ENCODE data around the gene SIRT5. TPM values are rescaled to one million over a fixed set of nuclear protein-coding genes. Genes with fewer than 3 reads are reported as not detected.

The SIRT5 gene
- polyA plus RNA-seq = 12.3 and 13.5 TPM in 2 replicates

GRCh38 chr6:13574571-13575376 is at the start of gene SIRT5:
SIRT5 (plus strand) TSS chr6:13574601; CDS start chr6:13584111, 9,510 bp downstream.

GRCh38 chr6:13614926-13615791 is 40.8 kb downstream of the SIRT5 start, which contains the start of gene NOL7:
NOL7 (plus strand) TSS chr6:13615335; CDS start chr6:13615359, 24 bp downstream.

Other genes starting within 250 kb of the SIRT5 start
- 49.8 and 73.5 TPM in 2 replicates for gene TBC1D7, start 246.1 kb upstream of the SIRT5 start, polyA plus RNA-seq
- gene GFOD1, start 87.0 kb upstream of the SIRT5 start, polyA plus RNA-seq = 39.3 and 49.1 TPM in 2 replicates
- gene NOL7, start 40.7 kb downstream of the SIRT5 start, polyA plus RNA-seq = 334 and 342 TPM in 2 replicates
- gene RANBP9, start 137.2 kb downstream of the SIRT5 start, polyA plus RNA-seq = 53.3 and 58.9 TPM in 2 replicates
- 14.6 and 27.1 TPM in 2 replicates for gene MCUR1, start 240.0 kb downstream of the SIRT5 start, polyA plus RNA-seq

All from Purkinje cell (primary cell).